Endodermal cell (in vitro differentiated cells): ENCODE results near the gene NEDD1. TPM values are rescaled to one million over a fixed set of nuclear protein-coding genes. Genes with fewer than 3 reads are reported as not detected.

Experiments
- DNase-seq: peaks from one replicate; pipeline ENCODE4 v3.0.0-alpha.2; 2017
- H3K27ac ChIP-seq: 2 replicates; pipeline ENCODE4 v1.5.1; 2013; ENCODE audit warnings: mild to moderate bottlenecking, low read depth, low read length, moderate library complexity
- H3K27me3 ChIP-seq: 2 replicates; pipeline ENCODE4 v1.6.1; 2013; ENCODE audit warnings: mild to moderate bottlenecking, low read length, moderate library complexity; ENCODE audit not compliant: insufficient read depth, control insufficient read depth, poor library complexity, severe bottlenecking
- H3K36me3 ChIP-seq: 2 replicates; pipeline ENCODE4 v1.7.0; 2013; ENCODE audit warnings: mild to moderate bottlenecking, low read length, moderate library complexity; ENCODE audit not compliant: control insufficient read depth, insufficient read depth
- H3K4me1 ChIP-seq: one replicate; pipeline ENCODE4 v1.7.0; 2013; ENCODE audit warnings: low read length; ENCODE audit not compliant: control insufficient read depth, insufficient read depth
- H3K4me3 ChIP-seq: 2 replicates; pipeline ENCODE4 v1.5.1; 2013; ENCODE audit warnings: mild to moderate bottlenecking, low read length, moderate library complexity
- H3K9ac ChIP-seq: 2 replicates; pipeline ENCODE4 v1.6.1; 2013; ENCODE audit warnings: mild to moderate bottlenecking, low read length, moderate library complexity; ENCODE audit not compliant: poor library complexity, severe bottlenecking; ENCODE audit errors: extremely low read depth
- H3K9me3 ChIP-seq: 2 replicates; pipeline ENCODE4 v1.6.1; 2013; ENCODE audit warnings: mild to moderate bottlenecking, low read length, moderate library complexity; ENCODE audit not compliant: control insufficient read depth
- H3K27ac Mint-ChIP-seq: 2 replicates; pipeline ENCODE4 v1.8.0; 2020; ENCODE audit warnings: mixed read lengths
- H3K27me3 Mint-ChIP-seq: 2 replicates; pipeline ENCODE4 v1.8.0; 2021; ENCODE audit warnings: mild to moderate bottlenecking, mixed read lengths; ENCODE audit not compliant: insufficient read depth
- H3K36me3 Mint-ChIP-seq: 2 replicates; pipeline ENCODE4 v1.8.0; 2020; ENCODE audit warnings: low read depth, mixed read lengths
- H3K4me1 Mint-ChIP-seq: 2 replicates; pipeline ENCODE4 v1.8.0; 2020; ENCODE audit warnings: mixed read lengths
- H3K4me3 Mint-ChIP-seq: 2 replicates; pipeline ENCODE4 v1.8.0; 2020; ENCODE audit warnings: mild to moderate bottlenecking, moderate library complexity, mixed read lengths
- H3K9me3 Mint-ChIP-seq: 2 replicates; pipeline ENCODE4 v1.8.0; 2020; ENCODE audit warnings: mild to moderate bottlenecking, mixed read lengths
- CTCF ChIP-seq: fragments of 200-600 bp; sonication (generic); conservative IDR thresholded peaks from 2 replicates; pipeline ENCODE4 v1.5.0; 2021; ENCODE audit warnings: antibody characterized with exemption, mild to moderate bottlenecking
- WGBS, 2 experiments: methylation state at CpG; one replicate each; pipeline versions ENCODE4 v1.1.5 to v1.1.7; 2013; ENCODE audit warnings: missing lambda C conversion rate in 2 of 2, mixed read lengths in 1 of 2; ENCODE audit not compliant: insufficient coverage in 1 of 2, insufficient read length in 1 of 2; 5-methylcytosine and 5-hydroxymethylcytosine counted together
- total RNA-seq, 2 donors: library from RNA; stranded (reverse); fragmentation: NEBNext Ultra II Directional in 1 of 2; extraction: Animal tissue kit (Norgen Biotek cat#: 25700) in 1 of 2; gene quantifications; 2 replicates in 1 of 2; 3 replicates in 1 of 2; pipeline ENCODE4 v1.2.1, GENCODE V29; 2021

The NEDD1 gene
- total RNA-seq, 2 donors from 2014 or later, result 34.6 to 42.1 TPM

GRCh38 chr12:96883571-96883970 is 23.5 kb upstream of the NEDD1 start:
- Histone ChIP-seq H3K9me3 (no peaks in the 10 kb centered on the region), H3K36me3 (no peaks in the 10 kb centered on the region), H3K4me1 (peaks cover 6% of the 10 kb centered on the region), H3K27me3 (no peaks in the 10 kb centered on the region), H3K27ac (no peak overlapping the region), H3K9ac (no peak overlapping the region), H3K4me3 (no peak overlapping the region)
- Mint-ChIP-seq H3K9me3 (no peaks in the 10 kb centered on the region), H3K4me3 (no peak overlapping the region), H3K27ac (no peak overlapping the region), H3K27me3 (no peaks in the 10 kb centered on the region), H3K4me1 (peaks cover 5% of the 10 kb centered on the region), H3K36me3 (no peaks in the 10 kb centered on the region)
- WGBS, 2 experiments, result 92% methylated on average over 2 of the region's 4 CpGs; no CpG with 5 or more reads in 1 of the 2 experiments
- no peak for TF ChIP-seq CTCF
- no peak for DNase-seq

- no peak overlapping the region for H3K4me3 Mint-ChIP-seq
- H3K27ac Mint-ChIP-seq, result no peak overlapping the region
- H3K4me1 Mint-ChIP-seq, result peaks cover 5% of the 10 kb centered on the region
Observed at GRCh38 chr12:96886998-96887677, 19.9 kb upstream of the NEDD1 start.

GRCh38 chr12:96889273-96889933 is 17.7 kb upstream of the NEDD1 start:
- H3K27me3 Mint-ChIP-seq, result peaks cover 2% of the 10 kb centered on the region

More at GRCh38 chr12:96886998-96887677, 19.9 kb upstream of the NEDD1 start:
- H3K36me3 Mint-ChIP-seq, result no peaks in the 10 kb centered on the region
- H3K4me3 ChIP-seq, result no peak overlapping the region
- H3K9me3 ChIP-seq, result no peaks in the 10 kb centered on the region
- H3K9me3 Mint-ChIP-seq, result no peaks in the 10 kb centered on the region
- peaks cover 2% of the 10 kb centered on the region for H3K27me3 Mint-ChIP-seq
- no peaks in the 10 kb centered on the region for H3K36me3 ChIP-seq
- 93 to 94% methylated on average over 3 to 4 of the region's 4 CpGs for WGBS, 2 experiments
- H3K27ac ChIP-seq, result no peak overlapping the region
- H3K27me3 ChIP-seq, result no peaks in the 10 kb centered on the region
- peaks cover 6% of the 10 kb centered on the region for H3K4me1 ChIP-seq
- H3K9ac ChIP-seq, result no peak overlapping the region
- peak; percentile 63 for DNase-seq
- TF ChIP-seq CTCF, result no peak

More at GRCh38 chr12:96889273-96889933, 17.7 kb upstream of the NEDD1 start:
- H3K36me3 Mint-ChIP-seq, result no peaks in the 10 kb centered on the region
- peaks cover 6% of the 10 kb centered on the region for H3K4me1 ChIP-seq
- no peaks in the 10 kb centered on the region for H3K36me3 ChIP-seq
- no peak overlapping the region for H3K4me3 ChIP-seq
- no peak overlapping the region for H3K27ac Mint-ChIP-seq
- H3K9ac ChIP-seq, result no peak overlapping the region
- H3K4me3 Mint-ChIP-seq, result no peak overlapping the region
- no peaks in the 10 kb centered on the region for H3K27me3 ChIP-seq
- no peak for DNase-seq
- no peak for TF ChIP-seq CTCF
- H3K9me3 Mint-ChIP-seq, result peaks cover 14% of the 10 kb centered on the region
- WGBS, 2 experiments, result 61 to 66% methylated on average over 3 to 4 of the region's 5 CpGs
- no peak overlapping the region for H3K27ac ChIP-seq
- no peaks in the 10 kb centered on the region for H3K9me3 ChIP-seq
- H3K4me1 Mint-ChIP-seq, result peaks cover 5% of the 10 kb centered on the region
